Endothelial cell of umbilical vein (primary cell): ENCODE data around the gene ME3. TPM values are rescaled to one million over a fixed set of nuclear protein-coding genes. Genes with fewer than 3 reads are reported as not detected.
A peak's percentile ranks its signal among the peaks of the same experiment; 100 is the strongest.

Experiments used
- BruUV-seq: library from RNA; stranded (reverse); fragments of 400-500 nt; replicated peaks from 2 replicates; lab custom pipeline; 2021; lab: Mats Ljungman, UMichigan
- CTCF ChIA-PET: fragments of 300-600, 350-600 bp; sonication (Branson Sonifier 250); formaldehyde crosslinking; loops from one replicate; lab custom pipeline; 2021; ENCODE audit warnings: antibody characterized with exemption, inconsistent platforms; lab: Charles Lee
- POLR2A ChIA-PET: fragments of 300-600, 350-600 bp; sonication (Branson Sonifier 250); formaldehyde crosslinking; loops from one replicate; lab custom pipeline; 2021; ENCODE audit warnings: antibody characterized with exemption, inconsistent platforms; lab: Charles Lee
- DNase-seq: peaks from one replicate; pipeline ENCODE4 v3.0.0-alpha.2; 2011; ENCODE audit warnings: low read depth, low spot score
- FAIRE-seq: peaks from 2 replicates; lab custom pipeline; 2011; peaks lifted over from hg19 to GRCh38; lab: Jason Lieb, UNC
- H2AFZ ChIP-seq: 2 replicates; pipeline ENCODE4 v1.6.0; 2012; ENCODE audit warnings: low read depth, low read length, control low read depth, inconsistent platforms
- H3K27ac ChIP-seq: 2 replicates; pipeline ENCODE4 v1.5.1; 2011; ENCODE audit warnings: low read depth, mild to moderate bottlenecking, control low read depth, low read length, moderate library complexity; ENCODE audit not compliant: insufficient read depth
- H3K27me3 ChIP-seq, 2 experiments: 2 replicates each; pipeline versions ENCODE4 v1.6.0 to v1.6.1; 2011; ENCODE audit warnings: low read length in 2 of 2, mixed read lengths in 1 of 2; ENCODE audit not compliant: control insufficient read depth in 2 of 2, insufficient read depth in 2 of 2
- H3K36me3 ChIP-seq, 2 experiments: 2 replicates in 1 of 2; 3 replicates in 1 of 2; pipeline ENCODE4 v1.5.1; 2011; ENCODE audit warnings: low read length in 2 of 2, mild to moderate bottlenecking in 1 of 2, moderate library complexity in 1 of 2; ENCODE audit not compliant: control insufficient read depth in 2 of 2, insufficient read depth in 2 of 2; ENCODE audit errors: extremely low read depth in 1 of 2
- H3K4me1 ChIP-seq: 3 replicates; pipeline ENCODE4 v1.5.1; 2011; ENCODE audit warnings: mild to moderate bottlenecking, low read length; ENCODE audit not compliant: control insufficient read depth, insufficient read depth; ENCODE audit errors: extremely low read depth
- H3K4me2 ChIP-seq: 2 replicates; pipeline ENCODE4 v1.6.1; 2011; ENCODE audit warnings: low read length, control low read depth, mixed read lengths; ENCODE audit not compliant: insufficient read depth
- H3K4me3 ChIP-seq, 3 experiments: fragments of 200-600 bp in 1 of 3; sonication (generic), shearing (Covaris generic) in 1 of 3; replicated peaks in 1 of 3; 2 replicates each; pipeline ENCODE4 v1.5.1; 2011 to 2016; ENCODE audit warnings: control low read depth in 3 of 3, low read length in 3 of 3, mild to moderate bottlenecking in 2 of 3, inconsistent platforms in 1 of 3, low read depth in 1 of 3, moderate library complexity in 1 of 3; ENCODE audit not compliant: insufficient read depth in 1 of 3
- H3K79me2 ChIP-seq: 2 replicates; pipeline ENCODE4 v1.6.0; 2012; ENCODE audit warnings: low read length, inconsistent platforms; ENCODE audit not compliant: control insufficient read depth, insufficient read depth
- H3K9ac ChIP-seq: replicated peaks from 2 replicates; pipeline ENCODE3; 2011; ENCODE audit warnings: low read length, control low read depth; ENCODE audit not compliant: insufficient read depth; ENCODE audit errors: extremely low read depth
- H3K9me1 ChIP-seq: replicated peaks from 3 replicates; pipeline ENCODE4 v1.6.0; 2011; ENCODE audit warnings: mild to moderate bottlenecking, low read length; ENCODE audit not compliant: control insufficient read depth, insufficient read depth; ENCODE audit errors: extremely low read depth
- H3K9me3 ChIP-seq: replicated peaks from 2 replicates; pipeline ENCODE4 v1.5.1; 2012; ENCODE audit warnings: low read length, inconsistent platforms; ENCODE audit not compliant: control insufficient read depth, insufficient read depth
- H4K20me1 ChIP-seq: replicated peaks from 2 replicates; pipeline ENCODE3; 2011; ENCODE audit warnings: mild to moderate bottlenecking, low read length; ENCODE audit not compliant: control insufficient read depth, insufficient read depth; ENCODE audit errors: extremely low read depth
- CTCF ChIP-seq, 2 donors: IDR thresholded peaks; 1 replicate in 1 of 2; 2 replicates in 1 of 2; pipeline ENCODE4 v1.5.1; 2011; ENCODE audit warnings: low read length in 2 of 2, mild to moderate bottlenecking in 2 of 2, moderate library complexity in 2 of 2, control low read depth in 1 of 2, inconsistent platforms in 1 of 2, low read depth in 1 of 2; ENCODE audit not compliant: insufficient read depth in 1 of 2; ENCODE audit errors: extremely low read depth in 1 of 2
- EZH2 ChIP-seq: IDR thresholded peaks from 2 replicates; pipeline ENCODE4 v1.6.1; 2012; ENCODE audit warnings: borderline replicate concordance, low read depth, mild to moderate bottlenecking, moderate library complexity, low read length, inconsistent platforms; ENCODE audit not compliant: severe bottlenecking
- FOS ChIP-seq: IDR thresholded peaks from 2 replicates; pipeline ENCODE4 v1.6.1; 2011; ENCODE audit warnings: mild to moderate bottlenecking, low read length, moderate library complexity, borderline replicate concordance; ENCODE audit not compliant: insufficient read depth
- GATA2 ChIP-seq: IDR thresholded peaks from 2 replicates; pipeline ENCODE4 v1.7.0; 2011; ENCODE audit warnings: low read depth, mild to moderate bottlenecking, moderate library complexity, mixed read lengths, low read length; ENCODE audit not compliant: insufficient read length, insufficient read depth
- JUN ChIP-seq: IDR thresholded peaks from 2 replicates; pipeline ENCODE4 v1.6.1; 2011; ENCODE audit warnings: borderline replicate concordance, low read depth; ENCODE audit not compliant: insufficient read length, insufficient read depth
- MYC ChIP-seq: IDR thresholded peaks from one replicate; pipeline ENCODE4 v1.6.1; 2011; ENCODE audit warnings: mild to moderate bottlenecking, low read depth, low read length
- POLR2A ChIP-seq: IDR thresholded peaks from 2 replicates; pipeline ENCODE4 v1.6.1; 2012; ENCODE audit warnings: low read depth, mild to moderate bottlenecking, control low read depth, low read length
- POLR2AphosphoS5 ChIP-seq: IDR thresholded peaks from 2 replicates; pipeline ENCODE4 v1.6.1; 2012; ENCODE audit warnings: low read depth, mild to moderate bottlenecking, control low read depth, low read length, moderate library complexity; ENCODE audit not compliant: insufficient read depth
- dilution Hi-C: fragments of 300-500 bp; cut with MboI; formaldehyde crosslinking; loops from one replicate; pipeline ENCODE4 v1.15.0; 2019; ENCODE audit warnings: low sequenced_read_pairs; ENCODE audit not compliant: extremely low pct_ligation_motif_present
- intact Hi-C: fragments of 100-400 bp; cut with micrococcal nuclease; formaldehyde crosslinking; loops from one replicate; pipeline ENCODE4 v1.10.0; 2022
- polyA plus RNA-seq, 4 experiments: library from polyadenylated mRNA; depleted of rRNA in 3 of 4; stranded (reverse) in 3 of 4; unstranded in 1 of 4; fragments of >200 nt; gene quantifications; 2 replicates each; pipeline versions ENCODE4 v1.2.1 to v1.2.3, GENCODE V29; 2011 to 2012; ENCODE audit warnings: missing spikeins in 1 of 4
- total RNA-seq: library from RNA; stranded (reverse); gene quantifications from 2 replicates; pipeline ENCODE4 v1.2.3, GENCODE V29; 2021
- TF ChIP-seq, protein P1 (sequence below): IDR thresholded peaks from 2 replicates; pipeline ENCODE4 v1.6.1; 2011; ENCODE audit not compliant: insufficient read depth, insufficient read length

Gene ME3
- total and polyA plus RNA-seq, 2 donors (not counting 3 experiments of a cell fraction or from before 2014, with no cell fraction given) = 26.9 to 30.4 TPM

DNA sequence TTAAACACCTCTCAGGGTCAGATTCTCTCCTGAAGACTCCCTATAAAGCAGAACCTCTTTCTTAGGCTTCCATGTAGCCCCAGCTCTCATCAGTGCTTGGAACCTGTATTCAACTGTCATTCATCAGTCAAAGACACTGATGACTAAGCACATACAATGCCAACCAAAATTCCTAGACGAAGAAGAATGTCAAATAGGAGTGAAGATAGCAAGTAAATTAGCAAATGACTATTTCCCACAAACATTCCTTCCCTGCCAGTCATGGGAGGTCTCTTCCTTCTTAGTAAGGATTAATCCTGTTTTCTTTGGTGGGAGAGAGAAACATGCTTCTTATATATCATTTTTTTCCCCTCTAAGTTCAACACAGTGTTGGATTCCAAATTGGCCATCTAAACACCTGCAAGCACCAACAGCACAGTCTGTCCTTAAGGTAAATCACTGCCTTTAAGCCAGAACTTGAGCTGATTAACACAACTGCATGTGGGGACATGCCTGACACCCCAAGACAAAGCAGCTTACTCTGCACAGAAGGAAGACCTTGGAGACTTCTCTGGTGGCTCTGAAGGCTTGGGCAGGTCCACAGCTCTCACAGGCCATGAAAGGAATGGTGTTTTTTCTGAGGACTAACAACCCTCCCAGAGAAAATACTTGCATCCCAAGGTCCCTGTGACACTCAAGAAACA, 47.5 kb upstream of the ME3 start:
- peak; percentile 85 for FAIRE-seq

More for the DNA sequence above, 47.5 kb upstream of the ME3 start:
- Histone ChIP-seq H3K4me3 (no peak overlapping the region), H4K20me1 (no peaks in the 10 kb centered on the region), H3K4me2 (peak overlapping the region; percentile 47), H3K9me1 (no peaks in the 10 kb centered on the region), H3K36me3 (no peaks in the 10 kb centered on the region), H3K27ac (peak overlapping the region; percentile 87), H3K9me3 (no peaks in the 10 kb centered on the region), H3K4me1 (peaks cover 31% of the 10 kb centered on the region), H2AFZ (no peak overlapping the region), H3K27me3 (no peaks in the 10 kb centered on the region), H3K9ac (peak overlapping the region; percentile 32), H3K79me2 (no peaks in the 10 kb centered on the region)
- TF ChIP-seq POLR2AphosphoS5 (peak; percentile 78), MYC (no peak), FOS (peak; percentile 94), EZH2 (no peak), JUN (peak; percentile 85), POLR2A (no peak), CTCF (IDR thresholded peaks at IDR 0.05; ENCODE audit: extremely low read depth in 1 of 2, insufficient read depth in 1 of 2, low read depth in 1 of 2, low read length in 2 of 2) (no peak), GATA2 (peak; percentile 75)
- TF ChIP-seq, protein P1, sequence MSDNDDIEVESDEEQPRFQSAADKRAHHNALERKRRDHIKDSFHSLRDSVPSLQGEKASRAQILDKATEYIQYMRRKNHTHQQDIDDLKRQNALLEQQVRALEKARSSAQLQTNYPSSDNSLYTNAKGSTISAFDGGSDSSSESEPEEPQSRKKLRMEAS = no peak
- POLR2A ChIA-PET = no interaction called here
- peak; percentile 87 for DNase-seq
- TSS peak; percentile 93 for BruUV-seq
- intact Hi-C loops = loop anchor here (1.0 to 5.0 kb wide), 4 partner anchors 17 to 263 kb away; partner anchors contain the start of genes ME3 and PRSS23
- dilution Hi-C loops = no loop called here
- CTCF ChIA-PET = interaction anchor here (0.9 to 2.3 kb wide), 9 partner anchors 8 to 196 kb away, joined by 3 to 9 read pairs (median 4); no protein-coding TSS in a partner anchor
